Measurements from ENCODE around the gene EVI2B. TPM values are rescaled to one million over a fixed set of nuclear protein-coding genes. Genes with fewer than 3 reads are reported as not detected.

Gene EVI2B
- polyA plus RNA-seq, 3 donors: 166 to 267 (median 262) TPM

DNA sequence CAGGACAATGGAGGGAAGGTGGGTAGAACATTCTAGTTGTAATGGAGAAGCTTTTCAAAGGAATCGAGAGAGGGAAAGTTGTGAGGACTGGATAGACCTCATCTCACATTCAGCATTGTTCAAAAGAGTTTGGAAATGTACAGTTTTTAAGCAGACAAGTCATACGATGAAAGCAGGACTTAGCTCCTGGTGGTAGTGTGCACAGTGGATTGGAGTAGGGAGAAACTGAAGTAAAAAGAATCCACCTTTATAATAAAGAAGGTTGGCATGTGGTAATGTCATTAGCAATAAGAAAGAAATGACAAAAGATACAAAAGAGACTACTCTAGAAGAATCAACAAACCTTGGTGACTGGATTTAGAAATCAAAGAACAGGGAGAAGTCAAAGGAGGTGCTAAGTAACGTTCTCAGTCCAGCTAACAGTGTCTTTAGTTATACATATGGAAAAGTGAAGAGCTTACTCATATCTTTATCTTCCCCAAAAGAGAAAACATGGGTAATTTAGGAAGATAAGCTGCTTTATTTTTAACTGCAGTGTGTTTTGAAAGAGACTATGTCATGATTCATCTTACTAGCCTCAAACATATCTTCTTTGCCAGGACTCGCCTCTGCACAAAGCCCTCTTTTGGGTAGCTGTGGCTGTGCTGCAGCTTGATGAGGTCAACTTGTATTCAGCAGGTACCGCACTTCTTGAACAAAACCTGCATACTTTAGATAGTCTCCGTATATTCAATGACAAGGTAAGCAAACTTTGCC is 26.2 kb upstream of the EVI2B start:
- Histone ChIP-seq H3K4me1 (ENCODE audit: control insufficient read depth in 1 of 2, insufficient read depth in 2 of 2, low read length in 2 of 2) (peaks cover 3 to 16% of the 10 kb centered on the region in 2 donors), H3K4me2 (replicated peaks; ENCODE audit: extremely low read depth, low read length, poor library complexity, severe bottlenecking) (peak overlapping the region; percentile 3), H3K9me3 (replicated peaks in 1 of 2; ENCODE audit: control insufficient read depth in 1 of 2, insufficient read depth in 1 of 2, low read length in 2 of 2) (no peaks in the 10 kb centered on the region), H4K20me1 (ENCODE audit: insufficient read depth, low read length) (no peaks in the 10 kb centered on the region), H3K79me2 (ENCODE audit: insufficient read depth, low read length) (no peaks in the 10 kb centered on the region), H3K27ac (ENCODE audit: low read depth in 1 of 2, low read length in 2 of 2) (peak overlapping the region in 1 of 2 donors; percentile 33), H3K4me3 (replicated peaks in 1 of 3; ENCODE audit: low read depth in 2 of 3, low read length in 3 of 3) (no peak overlapping the region), H2AFZ (ENCODE audit: insufficient read depth, low read depth, low read length, poor library complexity, severe bottlenecking) (no peak overlapping the region), H3K27me3 (ENCODE audit: control insufficient read depth in 2 of 2, insufficient read depth in 2 of 2, low read length in 2 of 2) (no peaks in the 10 kb centered on the region), H3K9ac (ENCODE audit: insufficient read depth, low read length, poor library complexity, severe bottlenecking) (peak overlapping the region; percentile 21), H3K36me3 (replicated peaks in 1 of 2; ENCODE audit: control insufficient read depth in 1 of 2, insufficient read depth in 2 of 2, low read length in 2 of 2) (peaks cover 0 to 33% of the 10 kb centered on the region in 2 donors)
- no peaks in the 10 kb centered on the region for H3K27me3 Mint-ChIP-seq (ENCODE audit: low read depth in 3 of 3)
- intact Hi-C loops (cut with micrococcal nuclease): no loop called here
- peak overlapping the region in 3 of 7 donors; percentile 11 to 20 (median 19) for H3K27ac Mint-ChIP-seq
- H3K9me3 Mint-ChIP-seq: no peaks in the 10 kb centered on the region
- H3K4me3 Mint-ChIP-seq: no peak overlapping the region
- DNase-seq: peak in 1 of 3 donors; percentile 11
- TF ChIP-seq, protein P1, sequence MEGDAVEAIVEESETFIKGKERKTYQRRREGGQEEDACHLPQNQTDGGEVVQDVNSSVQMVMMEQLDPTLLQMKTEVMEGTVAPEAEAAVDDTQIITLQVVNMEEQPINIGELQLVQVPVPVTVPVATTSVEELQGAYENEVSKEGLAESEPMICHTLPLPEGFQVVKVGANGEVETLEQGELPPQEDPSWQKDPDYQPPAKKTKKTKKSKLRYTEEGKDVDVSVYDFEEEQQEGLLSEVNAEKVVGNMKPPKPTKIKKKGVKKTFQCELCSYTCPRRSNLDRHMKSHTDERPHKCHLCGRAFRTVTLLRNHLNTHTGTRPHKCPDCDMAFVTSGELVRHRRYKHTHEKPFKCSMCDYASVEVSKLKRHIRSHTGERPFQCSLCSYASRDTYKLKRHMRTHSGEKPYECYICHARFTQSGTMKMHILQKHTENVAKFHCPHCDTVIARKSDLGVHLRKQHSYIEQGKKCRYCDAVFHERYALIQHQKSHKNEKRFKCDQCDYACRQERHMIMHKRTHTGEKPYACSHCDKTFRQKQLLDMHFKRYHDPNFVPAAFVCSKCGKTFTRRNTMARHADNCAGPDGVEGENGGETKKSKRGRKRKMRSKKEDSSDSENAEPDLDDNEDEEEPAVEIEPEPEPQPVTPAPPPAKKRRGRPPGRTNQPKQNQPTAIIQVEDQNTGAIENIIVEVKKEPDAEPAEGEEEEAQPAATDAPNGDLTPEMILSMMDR (IDR thresholded peaks at IDR 0.05): no peak
- WGBS (ENCODE audit: insufficient coverage): 56% methylated on average over 2 of the region's 6 CpGs
- H3K4me1 Mint-ChIP-seq: peaks cover 12% of the 10 kb centered on the region
- H3K36me3 Mint-ChIP-seq: peaks cover 19% of the 10 kb centered on the region in 2 donors

DNA sequence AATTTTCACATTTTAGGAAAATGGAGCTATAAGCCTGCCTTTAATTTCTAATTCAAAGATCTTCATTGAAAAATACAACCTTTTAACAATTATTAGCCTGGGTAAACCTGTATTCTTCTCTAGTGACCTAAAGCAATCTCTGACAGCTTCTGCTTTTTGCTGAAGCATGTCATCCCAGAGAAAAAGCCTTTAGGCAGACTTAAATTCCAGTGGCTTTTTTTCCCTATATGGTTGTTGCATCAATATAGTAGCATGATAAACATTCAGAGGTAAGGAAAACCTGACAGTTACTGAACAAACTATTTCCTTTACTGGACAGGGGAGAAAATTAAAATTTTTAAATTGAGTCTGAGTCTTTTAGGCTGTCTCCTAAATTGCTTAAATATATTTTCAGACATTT is 15.4 kb upstream of the EVI2B start:
- Histone ChIP-seq H3K27ac (ENCODE audit: low read depth in 1 of 2, low read length in 2 of 2) (no peak overlapping the region), H3K4me2 (replicated peaks; ENCODE audit: extremely low read depth, low read length, poor library complexity, severe bottlenecking) (no peak overlapping the region), H3K36me3 (replicated peaks in 1 of 2; ENCODE audit: control insufficient read depth in 1 of 2, insufficient read depth in 2 of 2, low read length in 2 of 2) (peaks cover 0 to 18% of the 10 kb centered on the region in 2 donors), H3K9me3 (replicated peaks in 1 of 2; ENCODE audit: control insufficient read depth in 1 of 2, insufficient read depth in 1 of 2, low read length in 2 of 2) (no peaks in the 10 kb centered on the region), H3K4me1 (ENCODE audit: control insufficient read depth in 1 of 2, insufficient read depth in 2 of 2, low read length in 2 of 2) (no peaks in the 10 kb centered on the region), H4K20me1 (ENCODE audit: insufficient read depth, low read length) (no peaks in the 10 kb centered on the region), H3K9ac (ENCODE audit: insufficient read depth, low read length, poor library complexity, severe bottlenecking) (no peak overlapping the region), H2AFZ (ENCODE audit: insufficient read depth, low read depth, low read length, poor library complexity, severe bottlenecking) (no peak overlapping the region), H3K4me3 (replicated peaks in 1 of 3; ENCODE audit: low read depth in 2 of 3, low read length in 3 of 3) (no peak overlapping the region), H3K79me2 (ENCODE audit: insufficient read depth, low read length) (peaks cover 3% of the 10 kb centered on the region), H3K27me3 (ENCODE audit: control insufficient read depth in 2 of 2, insufficient read depth in 2 of 2, low read length in 2 of 2) (no peaks in the 10 kb centered on the region)
- H3K27ac Mint-ChIP-seq: no peak overlapping the region
- TF ChIP-seq, protein P1 (IDR thresholded peaks at IDR 0.05): no peak
- intact Hi-C loops (cut with micrococcal nuclease): loop anchor here in 1 of 2 donors (10.0 kb wide), 1 partner anchor 54 kb away; no protein-coding TSS in a partner anchor
- no peaks in the 10 kb centered on the region for H3K27me3 Mint-ChIP-seq (ENCODE audit: low read depth in 3 of 3)
- DNase-seq: no peak
- H3K4me3 Mint-ChIP-seq: no peak overlapping the region
- H3K4me1 Mint-ChIP-seq: no peaks in the 10 kb centered on the region
- H3K9me3 Mint-ChIP-seq: peaks cover 0 to 2% (median 0%) of the 10 kb centered on the region in 7 donors
- peaks cover 24 to 29% of the 10 kb centered on the region in 2 donors for H3K36me3 Mint-ChIP-seq

All from CD14-positive monocyte (primary cell).